Measurements from ENCODE around the gene AGA.

AGA gene

DNA sequence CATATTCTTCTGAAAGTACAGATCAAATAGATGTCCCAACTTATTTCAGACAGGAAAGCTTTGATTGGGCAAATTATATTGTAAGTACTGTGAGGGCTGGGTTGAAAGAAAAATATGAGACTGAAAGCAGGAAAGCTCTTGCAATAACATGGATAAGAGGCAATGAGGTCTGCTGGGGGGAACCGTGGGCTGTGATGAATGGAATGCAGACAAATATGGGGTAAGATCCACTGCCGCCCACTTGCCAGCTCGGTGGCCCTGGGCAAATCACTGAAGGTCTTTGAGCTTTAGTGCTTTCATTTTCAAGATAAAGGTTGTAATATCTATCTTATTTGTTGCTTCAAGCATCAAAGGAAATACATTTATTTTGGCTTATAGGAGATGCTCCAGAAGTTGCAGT lies 51.0 kb downstream of the AGA start:
- Histone ChIP-seq H3K9me2 (ENCODE audit: low read depth, low read length) (no peaks in the 10 kb centered on the region), H3K27ac (ENCODE audit: low read depth, low read length, poor library complexity, severe bottlenecking) (no peak overlapping the region), H3K9me3 (ENCODE audit: low read length) (no peaks in the 10 kb centered on the region), H3K36me3 (ENCODE audit: insufficient read depth, low read length) (no peaks in the 10 kb centered on the region), H3K4me1 (ENCODE audit: insufficient read depth, low read length, severe bottlenecking) (no peaks in the 10 kb centered on the region), H3K9ac (ENCODE audit: low read length) (no peak overlapping the region), H3K79me2 (ENCODE audit: insufficient read depth, low read length) (no peaks in the 10 kb centered on the region), H3K4me2 (ENCODE audit: low read length) (no peak overlapping the region), H3F3A (ENCODE audit: insufficient read depth, low read length) (no peaks in the 10 kb centered on the region), H3K27me3 (ENCODE audit: insufficient read depth, low read length) (no peaks in the 10 kb centered on the region; the same call in 1 of the 2 replicates), H3K4me3 (ENCODE audit: low read depth, low read length, poor library complexity, severe bottlenecking) (no peak overlapping the region), H2AFZ (ENCODE audit: low read length) (no peak overlapping the region), H4K20me1 (ENCODE audit: insufficient read depth, low read length) (no peaks in the 10 kb centered on the region)
- no peak for TF ChIP-seq EZH2 (IDR thresholded peaks at IDR 0.05; ENCODE audit: borderline replicate concordance, low read length)
- TF ChIP-seq, protein P1, sequence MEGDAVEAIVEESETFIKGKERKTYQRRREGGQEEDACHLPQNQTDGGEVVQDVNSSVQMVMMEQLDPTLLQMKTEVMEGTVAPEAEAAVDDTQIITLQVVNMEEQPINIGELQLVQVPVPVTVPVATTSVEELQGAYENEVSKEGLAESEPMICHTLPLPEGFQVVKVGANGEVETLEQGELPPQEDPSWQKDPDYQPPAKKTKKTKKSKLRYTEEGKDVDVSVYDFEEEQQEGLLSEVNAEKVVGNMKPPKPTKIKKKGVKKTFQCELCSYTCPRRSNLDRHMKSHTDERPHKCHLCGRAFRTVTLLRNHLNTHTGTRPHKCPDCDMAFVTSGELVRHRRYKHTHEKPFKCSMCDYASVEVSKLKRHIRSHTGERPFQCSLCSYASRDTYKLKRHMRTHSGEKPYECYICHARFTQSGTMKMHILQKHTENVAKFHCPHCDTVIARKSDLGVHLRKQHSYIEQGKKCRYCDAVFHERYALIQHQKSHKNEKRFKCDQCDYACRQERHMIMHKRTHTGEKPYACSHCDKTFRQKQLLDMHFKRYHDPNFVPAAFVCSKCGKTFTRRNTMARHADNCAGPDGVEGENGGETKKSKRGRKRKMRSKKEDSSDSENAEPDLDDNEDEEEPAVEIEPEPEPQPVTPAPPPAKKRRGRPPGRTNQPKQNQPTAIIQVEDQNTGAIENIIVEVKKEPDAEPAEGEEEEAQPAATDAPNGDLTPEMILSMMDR (IDR thresholded peaks at IDR 0.05; ENCODE audit: low read length): no peak

DNA sequence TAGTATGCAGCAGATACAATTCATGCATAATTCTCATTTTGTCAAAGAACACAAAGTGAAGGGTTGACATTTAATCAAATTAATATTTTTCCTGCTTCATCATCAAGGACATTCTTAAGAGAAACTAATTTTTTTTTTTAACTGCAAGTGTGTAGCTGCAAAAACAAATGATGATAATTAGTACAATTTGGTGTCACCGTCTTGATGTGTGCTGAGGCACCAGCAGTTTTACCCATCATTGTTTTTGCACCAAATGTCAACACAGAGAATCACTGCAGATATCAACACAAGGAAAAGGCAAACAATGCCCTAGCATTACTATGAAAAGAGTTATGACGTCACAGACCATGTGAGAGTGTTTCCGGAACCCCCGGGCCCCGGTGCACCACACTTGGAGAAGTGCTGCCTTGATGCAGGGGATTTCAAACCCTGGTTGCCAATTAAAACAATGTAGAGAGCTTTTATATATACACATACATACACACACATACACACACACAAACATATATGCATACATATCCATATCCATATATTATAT lies 55.9 kb downstream of the AGA start:
- TF ChIP-seq EZH2 (IDR thresholded peaks at IDR 0.05; ENCODE audit: borderline replicate concordance, low read length): no peak
- TF ChIP-seq, protein P1 (IDR thresholded peaks at IDR 0.05; ENCODE audit: low read length): no peak
- no peak overlapping the region for H3K9ac ChIP-seq (ENCODE audit: low read length)
- H3K4me1 ChIP-seq (ENCODE audit: insufficient read depth, low read length, severe bottlenecking): no peaks in the 10 kb centered on the region
- no peaks in the 10 kb centered on the region for H3K9me2 ChIP-seq (ENCODE audit: low read depth, low read length)
- H3K36me3 ChIP-seq (ENCODE audit: insufficient read depth, low read length): no peaks in the 10 kb centered on the region
- H2AFZ ChIP-seq (ENCODE audit: low read length): no peak overlapping the region
- no peak overlapping the region for H3K4me2 ChIP-seq (ENCODE audit: low read length)
- H3K9me3 ChIP-seq (ENCODE audit: low read length): no peaks in the 10 kb centered on the region; the same call in 1 of the 2 replicates
- H4K20me1 ChIP-seq (ENCODE audit: insufficient read depth, low read length): no peaks in the 10 kb centered on the region
- H3K79me2 ChIP-seq (ENCODE audit: insufficient read depth, low read length): no peaks in the 10 kb centered on the region
- H3K4me3 ChIP-seq (ENCODE audit: low read depth, low read length, poor library complexity, severe bottlenecking): no peak overlapping the region
- H3K27me3 ChIP-seq (ENCODE audit: insufficient read depth, low read length): no peaks in the 10 kb centered on the region; the same call in 1 of the 2 replicates
- no peaks in the 10 kb centered on the region for H3F3A ChIP-seq (ENCODE audit: insufficient read depth, low read length)
- H3K27ac ChIP-seq (ENCODE audit: low read depth, low read length, poor library complexity, severe bottlenecking): no peak overlapping the region

- Histone ChIP-seq H2AFZ (ENCODE audit: low read length) (no peak overlapping the region), H3K4me2 (ENCODE audit: low read length) (no peak overlapping the region), H3K9me2 (ENCODE audit: low read depth, low read length) (no peaks in the 10 kb centered on the region), H3K9ac (ENCODE audit: low read length) (no peak overlapping the region), H3K27me3 (ENCODE audit: insufficient read depth, low read length) (no peaks in the 10 kb centered on the region; the same call in 1 of the 2 replicates), H3K4me3 (ENCODE audit: low read depth, low read length, poor library complexity, severe bottlenecking) (no peak overlapping the region), H3F3A (ENCODE audit: insufficient read depth, low read length) (no peaks in the 10 kb centered on the region), H3K27ac (ENCODE audit: low read depth, low read length, poor library complexity, severe bottlenecking) (no peak overlapping the region), H3K36me3 (ENCODE audit: insufficient read depth, low read length) (no peaks in the 10 kb centered on the region), H3K79me2 (ENCODE audit: insufficient read depth, low read length) (no peaks in the 10 kb centered on the region), H3K4me1 (ENCODE audit: insufficient read depth, low read length, severe bottlenecking) (no peaks in the 10 kb centered on the region), H4K20me1 (ENCODE audit: insufficient read depth, low read length) (no peaks in the 10 kb centered on the region), H3K9me3 (ENCODE audit: low read length) (peaks cover 4% of the 10 kb centered on the region; the same call in 1 of the 2 replicates)
- TF ChIP-seq, protein P1 (IDR thresholded peaks at IDR 0.05; ENCODE audit: low read length): no peak
- TF ChIP-seq EZH2 (IDR thresholded peaks at IDR 0.05; ENCODE audit: borderline replicate concordance, low read length): no peak
These were observed 56.5 kb downstream of the AGA start for GRCh38 chr4:177385576-177386277.
